DMS153 treated with DMSO at 0.1 percent for 48 hours (cell line): ENCODE data around the gene JRKL.
A peak's percentile ranks its signal among the peaks of the same experiment; 100 is the strongest.

Source experiments
- DNase-seq: peaks from one replicate; lab custom pipeline; 2025; ENCODE audit not compliant: unreplicated experiment; lab: John Stamatoyannopoulos, UW

JRKL gene

DNA sequence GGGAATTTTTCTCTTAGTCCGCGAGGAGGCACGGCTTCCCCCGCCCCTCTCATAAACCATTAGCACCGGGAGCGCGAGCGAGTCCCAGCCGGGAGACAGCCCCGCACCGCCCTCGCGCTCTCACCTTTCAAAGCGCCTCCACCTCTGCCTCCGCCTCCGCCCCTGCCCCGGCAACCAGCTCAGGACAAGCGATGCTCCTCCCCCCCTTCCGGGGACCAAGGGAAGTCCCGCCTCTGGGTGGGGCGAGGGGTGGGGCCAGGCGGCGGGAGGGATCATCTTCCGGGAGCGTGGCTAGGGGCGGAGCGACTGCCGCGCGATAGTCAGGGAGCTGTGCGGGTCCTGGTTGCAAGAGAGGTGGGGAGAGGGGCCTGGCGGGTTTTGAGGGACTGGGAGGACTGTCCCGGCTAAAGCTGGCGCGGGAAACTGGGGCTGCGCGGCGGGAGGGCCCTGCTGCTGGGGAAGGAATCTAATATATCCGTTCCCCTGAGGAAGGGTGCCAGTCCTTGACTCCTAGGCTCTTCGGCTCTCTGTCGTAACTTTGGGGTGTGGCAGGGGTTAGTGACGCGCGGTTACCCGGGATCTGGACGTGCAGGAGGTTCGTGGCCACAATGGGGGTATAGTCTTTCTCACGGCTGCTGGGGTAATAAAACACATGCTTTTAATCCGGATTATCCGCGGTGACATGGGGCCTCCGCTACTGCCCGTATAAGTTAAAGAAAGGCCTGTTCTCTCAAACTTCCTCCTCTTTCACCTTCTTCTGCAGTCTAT lies at the start of gene JRKL, which contains the start of gene CCDC82:
Gene JRKL (plus strand): TSS at position 294 of the 768 bp plus-strand sequence. CDS start 637 bp downstream, outside the sequence.
Gene CCDC82 (minus strand): TSS at position 193 of the 768 bp plus-strand sequence. CDS start 5,165 bp downstream, outside the sequence.
- DNase-seq = peak; percentile 76

DNA sequence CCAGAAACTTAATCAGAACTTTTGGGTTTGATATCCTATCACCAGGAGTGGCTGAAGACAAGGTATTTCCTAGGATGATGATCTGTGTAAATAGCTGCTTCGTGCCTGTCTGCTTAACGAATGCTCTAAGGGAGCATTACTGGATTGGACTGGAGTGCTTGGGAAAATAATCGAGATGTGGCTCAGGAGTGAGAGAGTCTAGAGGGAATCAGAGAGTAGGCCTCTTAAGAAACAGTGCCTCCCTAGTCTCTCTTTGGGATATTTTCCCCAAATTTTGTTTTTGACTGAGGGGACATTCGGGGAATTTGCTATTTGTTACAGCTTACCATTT lies 49.3 kb upstream of the JRKL start:
- no peak for DNase-seq

DNA sequence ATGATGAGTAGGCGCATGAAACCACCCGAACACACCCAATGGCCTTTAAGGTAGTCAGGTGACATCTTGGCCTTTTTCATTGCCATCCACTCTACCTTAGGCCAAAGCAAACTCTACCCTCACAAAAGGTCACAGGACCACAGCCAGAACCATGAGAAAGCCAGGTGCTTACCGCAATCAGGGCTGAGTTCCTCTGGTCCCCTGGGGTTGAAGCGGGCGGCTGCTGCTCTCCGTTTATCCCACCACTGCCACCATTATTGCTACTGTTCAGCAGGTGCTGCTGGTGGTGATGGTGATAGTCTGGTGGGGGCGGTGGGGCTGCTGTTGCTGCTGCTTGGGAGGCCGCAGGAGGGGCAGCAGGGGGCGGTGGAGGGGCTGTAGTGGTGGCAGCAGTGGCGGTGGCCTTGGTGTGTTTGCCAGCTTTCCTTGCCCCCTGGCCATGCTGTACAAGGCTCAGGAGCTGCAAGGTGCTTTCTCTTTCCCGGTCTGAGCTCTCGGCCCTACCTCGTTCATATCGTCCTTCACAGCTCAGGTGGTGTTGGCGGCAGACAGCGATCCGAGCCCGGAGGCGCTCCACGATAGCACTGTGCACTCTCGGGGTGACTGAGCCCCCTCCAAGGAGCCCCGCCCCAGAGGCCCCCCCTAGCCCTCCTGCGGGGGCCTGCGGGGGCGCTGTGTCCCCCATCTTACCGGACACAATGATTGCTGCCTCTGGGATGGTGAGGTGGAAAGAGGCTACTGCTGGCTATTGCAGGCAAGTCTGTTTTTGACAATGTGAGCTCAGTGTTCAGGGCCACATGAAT lies 48.4 kb upstream of the JRKL start:
- no peak for DNase-seq

DNA sequence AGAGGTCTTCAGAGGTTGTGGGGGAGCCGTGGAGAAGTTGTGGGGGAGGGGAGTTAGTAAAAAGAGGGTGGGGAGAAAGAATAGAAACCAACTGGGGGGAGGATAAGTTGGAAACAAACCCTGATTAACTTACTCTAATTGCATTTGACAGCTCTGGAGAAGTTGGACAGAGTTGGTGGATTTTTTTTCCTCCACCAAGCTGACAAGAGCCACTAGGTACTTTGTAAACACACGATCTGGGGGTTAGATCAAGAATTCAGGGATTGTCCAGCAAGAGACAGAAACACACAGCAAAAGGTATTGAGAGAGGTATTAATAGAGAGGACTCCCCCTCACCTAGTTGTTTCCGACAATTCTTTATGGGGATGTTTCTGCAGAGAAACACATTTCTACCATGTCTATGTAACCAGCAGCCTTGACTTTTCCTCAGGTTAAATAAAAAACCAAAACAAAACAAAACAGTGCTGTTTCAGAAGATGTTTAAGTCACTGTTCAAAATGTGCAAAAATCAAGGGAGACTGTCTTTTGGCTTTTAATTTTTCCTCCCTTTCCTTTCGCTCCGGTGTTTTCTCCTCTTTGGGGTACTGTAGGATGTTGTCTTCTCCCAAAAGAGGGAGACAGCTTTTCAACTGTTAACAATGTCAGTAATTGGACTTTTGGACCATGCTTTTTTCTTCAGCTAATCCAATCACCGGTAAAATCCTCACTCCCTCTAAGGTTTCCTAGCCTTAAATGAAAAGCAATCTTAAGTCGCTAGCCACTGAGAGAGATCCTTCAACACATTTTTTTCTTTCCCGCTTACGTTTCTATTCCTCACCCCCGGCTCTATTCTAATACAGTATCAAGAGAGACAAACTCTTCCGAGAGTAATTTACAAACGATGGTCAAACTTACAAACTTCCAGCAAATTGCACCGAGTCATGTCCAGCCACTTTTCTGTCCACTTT lies 47.5 kb upstream of the JRKL start:
- DNase-seq = no peak

DNA sequence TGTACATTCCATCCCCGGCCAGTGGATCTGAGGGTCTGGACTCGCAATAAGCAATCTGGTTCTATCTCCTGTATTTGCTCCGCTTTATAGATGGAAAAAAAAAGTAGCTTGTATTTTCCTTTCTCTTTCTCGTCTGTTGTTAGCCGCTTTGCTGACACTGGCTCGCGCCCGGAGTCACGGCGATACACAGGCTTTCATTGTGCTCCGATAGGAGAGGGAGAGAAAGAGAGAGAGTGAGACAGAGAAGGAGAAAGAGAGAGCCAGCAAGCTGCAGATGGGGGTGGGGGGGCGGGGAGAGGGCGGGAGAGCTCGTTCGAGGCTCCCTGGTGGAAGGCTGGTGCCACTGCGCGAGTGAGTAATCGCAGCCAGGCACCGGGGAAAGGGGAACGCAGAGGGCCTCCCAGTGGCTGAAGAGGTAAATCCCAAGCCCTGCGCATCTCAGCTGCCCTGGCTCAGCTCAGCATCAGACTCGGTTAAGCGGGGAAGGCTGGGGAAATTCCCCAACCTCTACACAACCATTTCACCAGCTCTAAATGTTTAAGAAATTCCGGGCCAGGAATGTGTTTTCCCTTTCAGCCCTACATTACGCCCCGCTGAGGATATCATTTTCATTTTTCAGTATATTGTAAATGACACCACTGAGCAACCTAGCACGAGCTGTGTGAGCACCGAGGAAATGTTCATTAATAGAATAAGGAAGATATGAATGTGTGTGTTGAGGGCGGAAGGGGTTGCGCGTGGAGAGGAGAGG lies 46.7 kb upstream of the JRKL start, which contains the start of gene MAML2:
Gene MAML2 (minus strand): TSS at position 235 of the 751 bp plus-strand sequence. CDS start 1,300 bp downstream, outside the sequence.
- peak; percentile 77 for DNase-seq

DNA sequence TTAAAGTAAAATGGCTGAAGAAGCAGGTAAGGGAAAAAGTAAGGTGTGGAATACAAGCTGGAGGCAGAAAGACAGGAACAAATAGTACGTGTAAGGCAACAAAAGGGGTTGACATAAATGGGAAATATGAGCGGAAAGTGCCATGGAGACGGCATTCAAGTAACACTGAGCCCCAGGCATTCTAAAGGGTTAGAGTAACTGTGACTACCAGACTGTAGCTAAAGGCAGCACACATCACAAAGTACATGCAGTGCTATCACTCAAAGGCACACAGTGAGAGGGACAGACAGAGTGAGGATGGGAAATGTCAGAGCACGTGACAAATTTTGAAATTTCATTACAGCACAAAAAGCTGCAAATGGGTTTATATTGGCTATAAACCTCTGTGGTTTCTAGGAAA lies 33.0 kb upstream of the JRKL start:
- DNase-seq = no peak

DNA sequence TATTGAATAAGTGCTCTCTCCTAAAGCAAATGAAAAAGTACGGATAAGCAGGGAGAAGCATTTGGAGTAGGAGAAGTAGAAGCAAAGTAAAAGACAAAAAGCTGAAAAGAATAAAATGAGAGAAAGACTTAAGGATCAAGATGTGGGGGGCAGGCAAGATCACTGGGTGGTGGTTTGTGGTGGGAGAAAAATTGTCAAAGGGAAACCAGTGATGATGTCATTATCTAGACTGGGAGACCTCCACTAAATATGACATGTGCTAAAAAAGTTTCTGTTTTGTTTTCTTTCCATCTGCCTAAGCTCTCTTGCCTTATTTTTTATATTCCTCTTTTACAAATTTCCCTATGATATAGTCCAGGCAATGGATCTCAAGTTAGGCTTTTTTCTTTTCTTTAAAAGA lies 32.0 kb upstream of the JRKL start:
- DNase-seq = no peak

DNA sequence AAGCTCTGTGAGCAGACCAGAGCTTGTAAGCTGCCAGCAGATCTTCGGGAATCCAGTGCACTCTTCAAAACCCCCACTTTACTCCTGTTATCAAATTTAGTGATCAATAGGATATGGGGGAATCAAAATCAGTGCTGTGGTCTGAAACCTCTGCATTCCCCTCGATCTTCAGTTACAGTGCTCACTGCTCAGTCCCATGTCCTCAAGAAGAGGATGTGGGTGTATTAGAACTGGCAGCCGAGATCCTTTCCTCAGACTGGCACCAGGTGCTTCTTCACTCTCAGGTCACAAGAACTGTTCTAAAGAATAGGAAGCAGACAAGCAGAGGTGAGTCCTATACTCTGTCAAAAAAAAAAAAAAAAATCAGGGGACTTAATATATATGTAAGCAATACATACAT lies 31.5 kb upstream of the JRKL start:
- no peak for DNase-seq

DNA sequence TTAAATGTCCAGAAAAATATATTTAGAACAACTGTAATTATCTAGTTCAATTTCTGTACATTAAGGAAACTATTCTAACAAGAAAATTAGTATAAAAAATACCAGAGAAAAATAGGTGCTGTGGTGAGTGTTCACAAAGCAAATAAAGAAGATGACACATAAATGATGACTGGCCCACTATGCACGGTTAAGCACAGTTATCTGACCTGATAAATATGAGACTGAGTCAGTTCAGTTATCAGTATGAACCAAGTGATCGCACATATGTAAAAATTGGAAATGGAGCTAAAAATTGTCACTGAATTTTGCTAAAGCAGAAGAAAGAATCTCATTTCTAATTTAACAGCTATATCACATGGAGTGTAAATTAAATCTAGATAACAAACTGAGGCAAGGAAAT lies 28.0 kb upstream of the JRKL start:
- DNase-seq = no peak

DNA sequence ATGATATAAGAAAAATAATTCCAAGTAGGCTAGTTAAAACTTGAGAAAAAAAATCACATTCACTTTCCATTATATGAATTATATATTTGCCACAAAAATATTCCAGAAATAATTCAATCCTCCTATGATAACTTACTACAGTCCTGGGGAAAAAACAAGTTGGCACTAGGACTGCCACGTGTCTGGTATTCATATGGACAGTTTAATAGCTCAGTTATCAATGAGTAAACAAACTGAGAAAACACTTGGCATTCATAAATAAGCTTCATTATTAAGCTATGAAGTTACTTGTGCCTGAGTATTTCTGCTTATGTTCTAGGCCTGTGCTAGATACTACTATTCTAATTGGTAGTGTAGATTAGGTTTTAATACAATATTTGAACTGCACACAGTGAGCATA lies 24.3 kb upstream of the JRKL start:
- DNase-seq = no peak

DNA sequence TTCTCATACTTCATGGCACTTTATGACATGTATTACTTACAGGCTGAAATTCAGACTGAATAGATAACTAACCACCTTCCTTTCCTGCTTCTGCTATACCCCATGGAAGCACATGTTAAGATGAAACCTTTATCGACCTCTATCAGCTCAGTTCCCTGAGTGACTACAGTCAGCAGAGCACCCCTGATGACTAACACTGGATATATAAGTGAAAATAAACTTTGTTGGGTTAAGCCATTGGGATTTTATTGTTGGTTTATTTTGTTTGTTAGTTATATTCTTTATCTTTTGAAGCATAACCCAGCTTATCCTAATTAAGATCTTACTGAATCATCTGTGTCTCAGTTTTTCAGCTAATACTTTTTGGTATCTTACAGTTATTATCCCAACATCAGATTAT lies 23.8 kb upstream of the JRKL start:
- DNase-seq = no peak

DNA sequence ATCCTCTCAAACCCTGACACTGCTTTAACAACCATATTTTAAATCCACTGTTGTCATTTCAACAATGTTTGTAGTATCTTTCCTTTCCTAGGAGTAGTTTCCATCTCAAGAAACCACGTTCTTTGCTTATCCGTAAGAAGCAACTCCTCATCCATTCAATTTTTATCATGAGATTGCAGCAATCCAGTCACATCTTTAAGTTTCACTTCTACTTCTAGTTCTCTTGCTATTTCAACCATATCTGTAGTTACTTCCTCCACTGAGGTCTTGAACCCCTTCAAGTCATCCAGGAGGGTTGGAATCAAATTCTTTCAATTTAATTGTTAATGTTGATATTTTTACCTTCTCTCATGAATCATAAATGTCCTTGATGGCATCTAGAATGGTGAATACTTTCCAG lies 22.5 kb upstream of the JRKL start:
- no peak for DNase-seq

DNA sequence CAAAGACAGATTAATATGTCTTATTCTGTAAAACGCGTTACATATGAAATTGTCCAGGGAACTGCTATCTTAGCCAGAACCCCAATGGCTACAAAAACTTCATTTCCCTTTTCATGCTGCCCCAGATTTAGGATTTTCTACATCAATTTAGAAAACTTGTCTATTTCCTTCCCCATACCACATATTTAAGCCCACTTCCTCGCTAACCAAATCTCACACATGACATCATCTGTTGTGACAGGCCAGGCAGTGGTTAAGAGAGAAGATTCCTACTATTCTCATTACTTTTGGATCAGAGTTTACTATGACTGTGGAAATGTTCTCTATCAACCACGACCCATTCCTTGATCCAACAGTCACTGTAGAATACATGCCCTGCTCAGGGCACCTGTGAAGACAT lies 16.0 kb upstream of the JRKL start:
- DNase-seq = no peak

DNA sequence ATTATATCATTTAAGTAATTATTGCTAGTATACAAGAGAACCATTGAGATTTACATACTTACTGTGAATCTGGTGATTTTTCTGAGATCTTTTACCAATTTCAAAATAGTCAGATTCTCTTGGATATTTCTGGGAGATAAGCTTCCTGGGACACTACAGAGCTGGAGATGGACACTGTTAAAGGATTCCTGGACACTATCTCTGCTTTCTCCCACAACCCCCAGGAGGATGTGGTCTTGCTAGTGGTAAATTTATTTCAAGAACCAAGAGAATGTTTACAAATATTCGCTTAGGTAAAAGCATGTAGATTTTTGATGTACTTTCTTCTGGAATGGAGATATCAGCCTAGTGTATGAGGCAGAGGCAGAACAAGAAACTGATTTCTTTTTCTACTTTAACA lies 13.0 kb upstream of the JRKL start:
- DNase-seq = no peak

DNA sequence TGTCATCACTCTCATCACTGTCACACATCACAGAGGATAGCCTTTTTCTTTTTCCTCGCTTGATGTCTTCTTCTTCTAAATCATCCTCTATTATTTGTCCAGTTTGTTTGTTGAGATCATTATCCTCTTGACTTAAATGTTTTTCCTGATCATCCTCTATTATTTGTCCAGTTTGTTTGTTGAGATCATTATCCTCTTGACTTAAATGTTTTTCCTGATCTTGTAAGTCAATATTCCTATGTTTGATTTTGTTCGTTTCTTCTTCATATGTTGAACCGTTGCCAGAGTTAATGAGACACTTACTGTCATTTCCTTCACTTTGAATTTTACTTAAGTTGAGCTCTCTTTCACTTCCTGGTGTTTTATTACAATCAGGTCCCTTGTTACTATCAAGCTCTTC lies 5.7 kb upstream of the JRKL start:
- DNase-seq = peak; percentile 43

DNA sequence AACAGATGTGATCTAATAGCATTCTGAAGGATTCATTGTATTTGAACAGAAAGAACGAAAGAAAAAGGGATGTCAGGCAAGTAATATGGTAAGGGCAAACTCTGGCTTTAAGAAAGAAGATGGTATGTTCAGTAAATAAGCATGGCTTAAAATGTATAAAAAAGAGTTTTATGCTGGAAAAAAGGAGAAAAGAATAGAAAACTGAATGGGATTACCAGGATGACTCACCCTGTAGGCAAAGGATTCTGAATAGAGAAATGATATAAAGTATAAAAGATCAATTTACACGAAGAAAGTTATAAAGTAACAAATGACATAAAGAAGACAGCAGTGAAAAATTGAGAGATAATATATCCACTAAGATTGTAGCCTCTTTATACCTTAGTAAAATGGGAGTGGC lies 4.6 kb upstream of the JRKL start:
- no peak for DNase-seq

DNA sequence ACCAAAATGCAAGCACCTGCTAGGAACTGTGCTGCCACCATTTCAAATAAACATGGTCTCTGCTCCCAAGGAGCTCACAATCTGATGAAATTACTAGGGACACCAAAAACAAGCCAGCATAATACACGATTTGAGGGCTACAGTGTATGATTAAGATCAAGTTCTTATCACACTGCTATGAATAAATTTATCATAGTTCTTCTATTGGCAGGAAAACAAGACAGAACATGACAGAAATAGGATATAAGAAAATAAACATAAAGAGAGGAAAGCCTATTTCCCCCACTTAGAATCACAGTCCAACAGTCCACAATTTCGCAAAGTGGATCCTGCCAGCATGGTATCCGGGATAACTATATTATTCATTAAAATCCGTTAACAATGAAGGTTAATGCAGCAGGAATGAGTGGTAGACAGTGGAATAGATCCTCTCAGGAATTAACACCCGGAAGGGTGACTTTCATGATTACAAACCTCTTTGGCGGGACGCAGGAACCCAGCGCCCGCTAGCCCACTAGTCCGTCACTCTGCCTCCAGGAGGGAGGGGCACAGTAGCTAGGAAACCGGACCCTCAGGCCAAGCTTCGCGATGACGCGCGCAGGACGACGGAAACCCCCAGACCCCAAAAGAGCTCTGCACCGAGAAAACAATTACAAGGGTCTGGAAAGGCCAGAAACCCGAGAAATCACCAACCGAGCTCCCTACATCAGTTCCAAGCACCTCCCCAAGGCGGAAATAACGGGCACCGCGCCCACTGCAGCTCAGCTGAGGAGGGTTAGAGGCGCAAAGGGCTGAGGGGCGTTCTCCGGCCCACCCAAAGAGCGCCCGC lies 708 bp upstream of the JRKL start:
- no peak for DNase-seq

DNA sequence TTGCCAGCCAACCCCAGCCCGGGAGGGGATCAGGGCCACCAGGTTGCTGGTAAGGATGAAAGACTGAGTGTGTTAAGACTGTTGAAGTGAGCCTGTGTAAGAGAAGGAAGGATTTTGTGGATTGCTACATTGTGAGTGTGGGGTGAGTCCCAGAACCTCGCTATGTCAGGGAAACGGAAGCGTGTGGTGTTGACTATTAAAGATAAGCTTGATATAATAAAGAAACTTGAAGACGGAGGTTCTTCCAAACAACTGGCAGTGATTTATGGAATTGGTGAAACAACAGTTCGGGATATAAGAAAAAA lies 627 bp downstream of the JRKL start:
- DNase-seq = no peak

DNA sequence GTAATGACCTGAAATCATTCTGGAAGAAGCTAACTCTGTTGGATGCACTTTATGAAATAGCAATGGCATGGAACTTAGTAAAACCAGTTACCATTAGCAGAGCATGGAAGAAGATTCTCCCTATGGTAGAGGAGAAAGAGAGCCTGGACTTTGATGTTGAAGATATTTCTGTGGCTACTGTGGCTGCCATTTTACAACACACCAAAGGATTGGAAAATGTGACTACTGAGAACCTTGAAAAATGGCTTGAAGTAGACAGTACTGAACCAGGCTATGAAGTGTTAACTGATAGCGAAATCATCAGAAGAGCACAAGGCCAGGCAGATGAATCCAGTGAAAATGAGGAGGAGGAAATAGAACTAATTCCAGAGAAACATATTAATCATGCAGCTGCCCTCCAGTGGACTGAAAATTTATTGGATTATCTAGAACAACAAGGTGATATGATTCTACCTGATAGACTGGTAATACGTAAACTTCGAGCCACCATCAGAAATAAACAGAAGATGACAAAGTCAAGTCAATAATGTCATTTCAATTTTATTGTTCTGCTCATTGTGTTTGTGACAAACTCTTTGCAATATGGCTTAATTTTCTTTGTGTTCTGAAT lies 2.0 kb downstream of the JRKL start:
- no peak for DNase-seq
